Stimulated activated CD8-positive, alpha-beta memory T cell treated with anti-CD3 and anti-CD28 coated beads, Interleukin-4, amount 100 ng/mL, for 48 hours (primary cell): ENCODE results near the gene KAT6B.
"Not testable (repeated sequence)": the region's sequence is repeated elsewhere in the genome, so short reads cannot be mapped to it uniquely, and the experiment has no call there.

Source experiments
- DNase-seq: peaks from one replicate; pipeline ENCODE4 v3.0.0-alpha.2; 2020

The KAT6B gene

GRCh38 chr10:74893329-74893728 is 66.9 kb downstream of the KAT6B start:
- not testable (repeated sequence) for DNase-seq

DNA sequence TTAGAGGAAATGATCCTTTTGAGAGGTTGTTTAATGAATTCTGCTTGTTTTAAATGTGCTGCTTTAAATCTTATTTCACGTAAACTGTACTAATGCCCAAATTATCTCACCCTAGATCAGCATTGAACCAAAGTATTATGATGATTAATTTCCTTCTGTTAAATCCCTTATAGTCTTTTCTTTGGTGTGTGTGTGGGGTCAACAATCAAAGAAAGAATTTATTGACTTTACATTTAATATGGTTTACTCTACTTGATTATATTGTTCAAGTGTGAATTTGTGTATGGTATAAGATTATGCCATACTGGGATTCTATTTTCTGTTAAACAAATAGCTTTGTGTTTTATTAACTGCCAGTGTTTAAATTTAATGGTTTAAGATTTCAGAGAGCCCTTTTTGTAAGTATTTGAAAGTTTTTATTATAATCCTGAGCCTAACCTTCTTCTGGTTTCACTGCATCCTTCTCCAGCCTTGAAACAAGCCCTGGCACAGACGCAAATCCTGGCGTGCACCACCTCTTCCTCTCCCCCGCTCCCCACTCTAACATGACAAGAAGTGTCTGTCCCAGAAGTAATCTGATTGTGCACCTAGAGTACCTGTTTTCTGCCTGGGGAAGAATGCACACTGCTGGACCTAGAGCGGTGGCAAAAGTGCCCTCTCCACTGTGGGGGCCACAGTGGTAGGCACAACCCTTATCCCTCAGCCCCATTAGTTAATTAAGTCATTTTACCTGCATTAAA is 70.6 kb downstream of the KAT6B start:
- no peak for DNase-seq

DNA sequence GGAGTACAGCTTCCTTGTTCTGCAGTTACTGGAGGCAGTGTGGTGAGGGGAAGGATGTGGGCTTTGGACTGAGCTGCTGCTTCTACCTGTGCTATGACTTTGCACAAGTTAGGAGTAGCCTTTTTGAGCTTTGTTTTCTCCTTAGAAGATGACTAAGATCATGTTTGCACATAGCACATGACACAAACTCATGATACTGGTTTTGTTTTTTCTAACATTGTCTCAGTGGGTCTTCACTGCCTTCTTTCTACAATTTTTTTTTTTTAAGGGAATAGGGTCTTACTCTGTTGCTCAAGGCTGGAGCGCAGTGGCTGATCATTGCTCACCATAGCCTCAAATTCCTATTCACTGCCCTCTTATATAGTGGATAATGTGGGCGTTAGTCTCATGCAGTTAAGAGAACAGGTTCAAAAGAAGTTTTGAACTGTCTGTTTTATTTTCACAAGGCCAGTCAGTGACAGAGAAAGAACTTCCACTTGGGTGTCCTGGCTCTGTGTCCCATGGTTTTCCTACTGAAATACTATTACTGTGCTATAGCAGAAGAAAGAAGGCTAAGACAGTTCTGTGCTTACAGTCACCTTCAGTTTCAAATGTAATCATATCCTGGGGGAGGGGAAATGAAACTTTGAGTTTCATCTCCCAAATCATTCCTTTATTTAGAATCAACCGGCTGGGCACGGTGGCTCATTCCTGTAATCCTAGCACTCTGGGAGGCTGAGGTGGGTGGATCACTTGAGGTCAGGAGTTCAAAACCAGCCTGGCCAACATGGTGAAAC is 72.0 kb downstream of the KAT6B start:
- DNase-seq: no peak

DNA sequence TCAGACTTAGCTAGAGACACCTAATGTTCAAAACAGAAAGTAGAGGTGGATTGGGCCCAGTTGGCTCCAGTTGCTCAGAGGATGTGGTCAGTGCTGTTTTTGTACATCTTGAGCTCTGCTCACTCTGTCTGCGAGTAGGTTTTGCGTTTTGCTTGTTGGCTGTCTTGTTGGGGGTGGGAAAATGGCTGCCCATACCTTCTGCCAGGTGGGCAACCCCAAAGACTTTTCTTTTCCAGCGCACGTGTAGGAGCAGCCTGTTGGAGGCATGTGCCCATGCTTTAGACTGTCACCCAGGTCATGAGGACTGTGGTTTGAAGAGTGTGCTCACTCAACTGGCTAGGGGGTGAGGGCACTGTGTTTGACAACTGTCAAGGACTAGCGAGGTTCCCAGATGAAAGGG is 73.9 kb downstream of the KAT6B start:
- DNase-seq: no peak

GRCh38 chr10:74901301-74901700 is 74.9 kb downstream of the KAT6B start:
- DNase-seq: no peak

DNA sequence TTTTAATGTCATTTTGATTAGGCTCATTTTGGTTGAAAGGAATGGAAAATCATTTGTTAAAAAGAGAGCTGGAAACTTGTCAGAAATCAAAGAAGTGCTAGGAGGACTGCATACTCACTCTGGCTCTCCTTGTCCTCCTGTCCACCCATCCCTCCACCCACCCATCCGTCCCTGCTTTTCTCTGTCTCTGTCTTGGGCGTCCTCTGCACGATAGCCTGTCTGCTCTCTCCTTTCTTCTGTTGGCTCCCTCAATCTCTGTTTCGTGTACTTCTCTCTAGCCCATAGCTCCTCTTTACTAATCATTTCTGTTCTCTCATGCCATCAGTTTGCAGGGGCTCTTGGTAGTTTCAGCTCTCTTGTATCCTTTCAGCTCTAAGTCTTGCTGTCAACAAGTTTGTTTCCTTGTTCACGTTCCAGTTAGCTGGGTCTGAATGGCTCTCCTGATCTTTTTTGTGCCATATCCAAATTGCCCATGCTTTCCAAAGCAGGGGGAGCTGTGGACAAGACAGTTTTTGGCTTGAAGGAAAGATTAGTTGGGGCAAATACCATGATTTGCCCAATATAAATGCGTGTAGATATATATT is 75.6 kb downstream of the KAT6B start:
- DNase-seq: no peak

DNA sequence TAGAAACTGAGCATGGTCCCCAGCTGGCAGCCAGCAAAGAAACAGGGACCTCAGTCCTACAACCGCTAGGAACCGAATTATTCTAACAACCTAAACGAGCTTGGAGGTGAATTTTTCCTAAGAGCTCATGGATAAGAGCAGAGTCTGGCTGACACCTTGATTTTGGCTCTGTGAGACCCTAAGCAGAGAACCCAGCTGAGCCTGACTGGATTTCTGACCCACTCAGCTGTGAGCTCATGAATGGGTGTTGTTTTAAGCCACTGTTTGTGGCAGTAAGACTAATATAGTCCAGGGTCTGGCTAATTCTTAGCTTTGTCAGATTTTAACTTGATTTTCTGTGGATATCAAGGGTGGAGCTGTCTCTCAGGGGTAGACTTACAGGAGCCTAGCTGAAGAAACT is 77.1 kb downstream of the KAT6B start:
- DNase-seq: no peak

GRCh38 chr10:74906611-74907198 is 80.3 kb downstream of the KAT6B start:
- DNase-seq: no peak

DNA sequence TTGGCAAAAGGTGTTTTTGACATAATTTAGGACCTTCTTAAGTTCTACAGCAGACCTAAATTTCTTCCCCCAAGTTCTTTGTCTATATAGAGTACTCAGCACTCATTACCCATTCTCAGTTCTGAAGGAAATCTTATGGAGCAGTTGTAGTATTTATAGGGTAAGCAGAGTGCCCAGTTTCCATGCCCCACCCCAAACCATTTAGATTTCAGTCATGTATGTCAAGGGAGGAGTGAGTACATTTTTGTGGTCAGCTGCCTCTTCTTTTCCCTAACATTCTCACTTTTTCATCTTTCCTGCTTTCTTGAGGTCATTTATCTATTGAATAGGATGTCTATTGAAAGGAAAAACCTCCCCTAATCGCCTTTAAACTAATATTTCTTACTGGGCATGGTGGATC is 83.3 kb downstream of the KAT6B start:
- DNase-seq: no peak

GRCh38 chr10:74910241-74910975 is 84.0 kb downstream of the KAT6B start:
- no peak for DNase-seq

GRCh38 chr10:74910976-74911350 is 84.6 kb downstream of the KAT6B start:
- DNase-seq: no peak

GRCh38 chr10:74912182-74912581 is 85.8 kb downstream of the KAT6B start:
- DNase-seq: no peak

- DNase-seq: no peak
Observed at GRCh38 chr10:74912682-74913081, 86.3 kb downstream of the KAT6B start.

DNA sequence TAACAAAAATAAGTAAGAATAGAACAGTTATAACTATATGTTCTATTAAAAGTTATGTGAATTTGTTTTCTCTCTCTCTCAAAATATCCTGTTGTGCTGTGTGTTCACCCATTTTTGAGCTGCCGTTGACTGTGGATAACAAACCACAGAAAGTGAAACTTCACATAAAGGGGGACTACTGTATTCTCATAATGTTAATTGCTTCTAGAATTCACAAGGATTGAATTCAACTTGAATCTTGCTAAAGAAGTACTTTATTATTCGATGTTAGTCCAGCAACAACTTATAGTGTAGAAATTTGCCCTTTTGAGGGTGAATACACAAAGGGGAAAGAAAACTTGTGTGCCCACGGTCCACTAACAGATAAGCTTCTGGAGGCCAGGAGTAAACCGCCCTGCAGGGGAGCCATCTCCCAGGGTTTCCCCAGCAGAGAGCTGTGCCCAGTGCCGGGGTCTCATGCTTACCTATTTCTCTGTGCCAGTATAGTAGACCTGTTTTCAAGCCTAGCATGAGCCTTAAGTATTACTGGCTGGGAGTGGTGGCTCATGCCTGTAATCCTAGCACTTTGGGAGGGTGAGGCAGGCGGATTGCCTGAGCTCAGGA is 87.1 kb downstream of the KAT6B start:
- no peak for DNase-seq

DNA sequence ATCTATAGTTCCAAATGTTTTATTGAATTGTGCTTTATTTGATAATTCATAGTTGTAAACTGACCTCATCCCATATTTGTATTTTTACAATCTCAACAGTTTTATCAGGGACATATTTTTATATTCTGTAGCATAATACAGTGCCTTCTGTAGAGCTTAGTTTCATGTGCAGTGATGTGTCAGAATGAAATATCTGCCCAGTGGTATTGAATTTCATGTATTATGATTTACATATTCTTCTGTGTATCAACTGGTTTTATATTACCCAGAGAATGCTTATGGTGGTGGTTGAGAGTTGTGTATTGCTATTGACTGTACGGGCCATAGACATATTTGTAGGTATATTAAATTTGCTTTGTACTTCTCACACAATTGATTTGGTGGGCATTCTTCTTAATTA is 89.9 kb downstream of the KAT6B start:
- DNase-seq: no peak

DNA sequence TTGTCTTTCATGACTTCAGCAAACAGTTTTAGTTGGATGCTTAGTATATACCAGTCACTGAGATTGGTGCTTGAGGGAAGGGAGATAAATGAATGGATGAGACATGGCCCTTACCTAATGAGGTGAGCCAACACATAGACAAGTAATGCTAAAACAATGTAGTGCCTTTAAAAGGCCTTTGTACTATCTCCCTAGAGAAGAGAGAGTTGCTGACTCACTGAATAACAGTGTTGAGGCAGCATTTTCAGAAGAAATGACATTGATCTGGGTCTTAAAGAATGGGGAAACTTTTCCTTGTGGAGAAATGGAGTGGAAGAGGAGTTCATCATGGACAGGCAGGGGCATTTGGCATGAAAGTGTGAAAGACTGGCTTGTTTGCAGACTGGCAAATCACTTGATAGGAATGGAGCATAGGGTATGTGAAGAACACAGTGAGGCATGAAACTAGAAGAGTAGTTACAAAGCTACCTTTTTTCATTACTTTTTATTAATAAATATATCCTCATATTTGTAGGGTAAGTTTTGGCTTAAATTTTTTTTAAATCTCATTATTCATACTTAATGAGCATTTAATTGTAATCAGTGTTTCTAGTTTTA is 91.2 kb downstream of the KAT6B start:
- no peak for DNase-seq

DNA sequence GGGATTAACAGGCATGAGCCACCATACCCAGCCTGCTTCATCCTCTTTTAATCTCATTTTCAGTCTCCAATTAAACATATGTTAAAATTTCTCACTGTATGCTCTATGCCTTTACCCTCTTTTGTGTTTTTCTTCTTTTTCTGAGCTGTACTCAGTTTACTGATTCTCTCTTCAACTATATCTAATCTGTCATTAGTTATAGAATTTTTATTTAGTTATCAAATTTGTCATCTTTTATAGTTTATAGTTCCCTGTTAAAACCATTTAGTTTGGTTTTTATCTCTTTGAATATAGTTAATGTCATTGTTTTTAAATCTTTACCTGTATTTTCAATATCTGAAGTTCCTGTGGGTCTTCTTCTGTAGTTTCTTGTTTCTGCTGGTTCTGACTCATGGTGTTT is 93.3 kb downstream of the KAT6B start:
- DNase-seq: no peak

DNA sequence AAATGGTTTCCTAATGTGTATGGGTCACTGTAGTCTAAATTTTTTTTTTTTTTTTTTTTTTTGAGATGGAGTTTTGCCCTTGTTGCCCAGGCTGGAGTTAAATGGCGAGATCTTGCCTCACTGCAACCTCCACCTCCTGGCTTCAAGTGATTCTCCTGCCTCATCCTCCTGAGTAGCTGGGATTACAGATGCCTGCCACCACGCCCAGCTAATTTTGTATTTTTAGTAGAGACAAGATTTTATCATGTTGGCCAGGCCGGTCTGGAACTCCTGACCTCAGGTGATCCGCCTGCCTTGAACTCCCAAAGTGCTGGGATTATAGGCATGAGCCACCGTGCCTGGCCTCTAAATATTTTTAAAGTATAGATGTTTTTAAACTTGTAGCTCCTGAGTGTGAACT is 94.7 kb downstream of the KAT6B start:
- not testable (repeated sequence) for DNase-seq

DNA sequence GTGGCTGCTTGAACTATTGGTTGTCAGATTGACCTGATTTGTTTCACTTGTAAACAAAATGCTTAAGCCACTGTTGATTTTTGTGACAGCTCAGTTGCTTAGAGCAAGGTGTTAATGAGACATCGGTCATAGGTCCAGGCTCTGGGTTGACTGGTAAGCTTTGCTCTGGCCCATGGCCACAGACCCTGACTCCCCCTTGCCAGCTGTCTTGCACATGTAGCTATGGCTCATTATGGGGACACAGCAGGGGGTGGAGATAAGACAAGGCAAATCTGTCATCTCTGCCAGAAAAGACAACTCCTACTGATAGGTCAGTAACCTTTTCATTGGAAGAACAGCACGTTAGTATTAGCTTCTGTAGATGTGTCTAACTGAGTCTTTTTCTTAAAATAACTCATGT is 95.3 kb downstream of the KAT6B start:
- DNase-seq: no peak

DNA sequence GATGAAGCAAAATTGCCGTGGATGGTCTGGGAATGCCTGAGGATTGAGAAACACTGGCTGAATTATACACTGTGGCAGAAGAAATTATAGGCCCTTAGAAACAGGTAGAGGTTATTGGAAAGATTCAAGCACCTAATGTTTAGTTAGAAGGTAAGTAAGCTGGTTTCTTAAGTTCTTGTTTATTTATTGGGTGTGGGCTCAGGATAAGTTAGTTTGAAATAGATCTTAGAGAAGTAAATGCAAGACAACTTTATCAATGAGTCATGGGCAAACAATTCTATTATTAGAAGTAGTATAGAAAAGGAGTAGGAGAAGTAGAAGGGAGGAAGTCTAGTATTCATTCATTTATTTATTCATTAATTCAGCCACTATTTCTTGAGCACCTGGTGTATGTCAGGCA is 96.5 kb downstream of the KAT6B start:
- DNase-seq: no peak

DNA sequence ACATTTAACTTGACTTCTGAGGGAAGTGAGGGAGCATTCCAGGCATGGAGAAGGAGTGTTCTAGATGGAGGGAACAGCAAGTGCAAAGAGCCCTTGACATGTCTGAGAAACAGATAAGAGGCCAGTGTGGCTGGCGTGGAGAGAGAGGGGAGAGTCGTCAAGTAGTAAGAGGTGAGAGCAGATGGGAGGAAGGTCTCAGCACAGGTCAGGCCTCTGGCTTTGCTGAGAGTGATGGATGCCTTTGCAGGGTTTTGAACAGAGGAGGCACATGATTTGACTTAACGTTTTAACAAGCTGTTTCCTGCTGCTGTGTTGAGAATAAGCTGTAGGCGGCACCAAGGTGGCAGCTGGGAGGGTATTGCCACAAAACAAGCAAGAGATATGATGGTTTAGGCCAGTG is 97.2 kb downstream of the KAT6B start:
- no peak for DNase-seq

DNA sequence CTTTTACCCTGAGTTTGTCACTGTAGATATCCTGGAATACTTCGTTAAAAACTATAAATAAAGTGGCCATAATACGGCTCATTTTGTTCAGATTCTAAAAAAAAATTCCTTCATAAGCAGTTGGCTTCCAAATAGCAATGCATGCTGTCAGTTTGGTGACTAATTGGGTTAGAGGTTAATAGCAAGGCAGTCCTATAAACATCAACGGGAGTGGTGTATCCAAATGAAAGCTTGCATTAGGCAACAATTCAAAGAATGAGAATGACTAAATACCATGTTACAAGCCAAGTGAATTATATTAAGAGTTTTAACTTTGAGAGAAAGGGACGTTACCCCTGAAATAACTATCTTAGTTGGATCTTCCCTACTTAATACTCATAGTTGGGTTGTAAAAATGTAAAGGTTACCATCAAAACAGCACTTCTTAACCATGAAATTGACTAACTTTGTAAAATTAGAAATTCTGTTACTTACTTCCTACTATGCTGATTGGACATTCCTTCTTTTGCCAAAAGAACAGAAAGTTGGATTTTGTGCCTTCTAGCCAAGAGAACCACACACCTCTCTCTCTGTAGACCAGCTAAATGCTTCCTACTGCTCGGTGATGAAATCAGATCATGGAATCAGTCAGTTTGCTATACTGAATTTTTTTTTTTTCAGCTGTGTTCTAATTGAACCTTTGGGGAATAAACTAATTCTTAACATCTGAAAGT is 98.0 kb downstream of the KAT6B start:
- DNase-seq: no peak
